ENCODE data around the gene OR7A17. TPM values are rescaled to one million over a fixed set of nuclear protein-coding genes. Genes with fewer than 3 reads are reported as not detected.

Gene OR7A17
- total and polyA plus RNA-seq, 2 donors (not counting 3 experiments of a cell fraction or from before 2014, with no cell fraction given), result not detected

Small RNAs within 50 kb of the gene (small RNA-seq; reads per million reads assigned to genes)
- not detected for gene OR7A18P (ENCODE audit: insufficient read depth, insufficient read length, low read depth, low replicate concordance)

Other genes with a start within 250 kb of the OR7A17 start
- not detected in 2 replicates for gene ADGRE3, start 211.3 kb downstream of the OR7A17 start, total RNA-seq
- gene ADGRE3, start 211.3 kb downstream of the OR7A17 start, polyA plus RNA-seq, result not detected in 2 replicates
- gene ZNF333, start 196.1 kb downstream of the OR7A17 start, total RNA-seq, result 17.1 and 19.7 TPM in 2 replicates
- 11.1 TPM in 2 replicates for gene ZNF333, start 196.1 kb downstream of the OR7A17 start, polyA plus RNA-seq
- gene ADGRE2, start 107.6 kb downstream of the OR7A17 start, total RNA-seq, result not detected in 2 replicates
- not detected in 2 replicates for gene ADGRE2, start 107.6 kb downstream of the OR7A17 start, polyA plus RNA-seq
- gene OR7A5, start 50.9 kb downstream of the OR7A17 start, total RNA-seq, result not detected in 2 replicates
- gene OR7A5, start 50.9 kb downstream of the OR7A17 start, polyA plus RNA-seq, result not detected in 2 replicates
- gene OR7C1, start 50.9 kb downstream of the OR7A17 start, total RNA-seq, result not detected in 2 replicates
- not detected in 2 replicates for gene OR7C1, start 50.9 kb downstream of the OR7A17 start, polyA plus RNA-seq
- gene OR7A10, start 37.2 kb downstream of the OR7A17 start, total RNA-seq, result not detected in 2 replicates
- gene OR7A10, start 37.2 kb downstream of the OR7A17 start, polyA plus RNA-seq, result not detected in 2 replicates
- not detected in 2 replicates for gene OR7C2, start 55.4 kb upstream of the OR7A17 start, total RNA-seq
- not detected in 2 replicates for gene OR7C2, start 55.4 kb upstream of the OR7A17 start, polyA plus RNA-seq
- gene SLC1A6, start 93.7 kb upstream of the OR7A17 start, total RNA-seq, result not detected in 2 replicates
- not detected in 2 replicates for gene SLC1A6, start 93.7 kb upstream of the OR7A17 start, polyA plus RNA-seq
- not detected in 2 replicates for gene CASP14, start 163.3 kb upstream of the OR7A17 start, total RNA-seq
- not detected in 2 replicates for gene CASP14, start 163.3 kb upstream of the OR7A17 start, polyA plus RNA-seq
- gene OR1I1, start 196.1 kb upstream of the OR7A17 start, total RNA-seq, result not detected in 2 replicates
- not detected in 2 replicates for gene OR1I1, start 196.1 kb upstream of the OR7A17 start, polyA plus RNA-seq
- gene SYDE1, start 221.3 kb upstream of the OR7A17 start, total RNA-seq, result 35.3 and 38.2 TPM in 2 replicates
- 33.1 and 40.1 TPM in 2 replicates for gene SYDE1, start 221.3 kb upstream of the OR7A17 start, polyA plus RNA-seq